B cell (primary cell): Measurements from ENCODE around the gene METAP2. TPM values are rescaled to one million over a fixed set of nuclear protein-coding genes. Genes with fewer than 3 reads are reported as not detected.

ENCODE experiments used
- ATAC-seq: fragments of 200-7000 bp; cut with Tn5 transposase; one replicate; pipeline ENCODE4 v1.10.0; 2021; ENCODE audit warnings: low read depth, mild to moderate bottlenecking, moderate number of reproducible peaks, moderate library complexity
- CTCF ChIA-PET: fragments of 350-600 bp; sonication (Branson Sonifier 250); formaldehyde crosslinking; loops from one replicate; lab custom pipeline; 2021; ENCODE audit warnings: antibody characterized with exemption, inconsistent platforms; lab: Charles Lee
- POLR2A ChIA-PET: fragments of 350-600 bp; sonication (Branson Sonifier 250); formaldehyde crosslinking; loops from one replicate; lab custom pipeline; 2021; ENCODE audit warnings: antibody characterized with exemption; lab: Charles Lee
- DNase-seq: peaks from one replicate; pipeline ENCODE4 v3.0.0; 2013
- H2AFZ ChIP-seq: 2 replicates; pipeline ENCODE4 v1.6.1; 2012; ENCODE audit warnings: mild to moderate bottlenecking, low read depth, low read length; ENCODE audit not compliant: insufficient read depth, poor library complexity, severe bottlenecking
- H3K27ac ChIP-seq, 2 donors: 1 replicate in 1 of 2; 2 replicates in 1 of 2; pipeline ENCODE4 v1.5.1; 2012 to 2013; ENCODE audit warnings: low read length in 2 of 2, mild to moderate bottlenecking in 2 of 2, moderate library complexity in 1 of 2
- H3K27me3 ChIP-seq, 4 experiments: fragments of 200-600 bp in 1 of 4; sonication (generic) in 1 of 4; replicated peaks in 1 of 4; 1 replicate in 2 of 4; 2 replicates in 2 of 4; pipeline versions ENCODE4 v1.6.1 to v1.7.0; 2013 to 2016; ENCODE audit warnings: low read length in 3 of 4, mild to moderate bottlenecking in 2 of 4, mixed read lengths in 1 of 4, moderate library complexity in 1 of 4; ENCODE audit not compliant: insufficient read depth in 4 of 4, control insufficient read depth in 3 of 4; ENCODE audit errors: control extremely low read depth in 1 of 4
- H3K36me3 ChIP-seq, 2 experiments: replicated peaks in 1 of 2; 1 replicate in 1 of 2; 2 replicates in 1 of 2; pipeline versions ENCODE4 v1.6.1 to v1.7.1; 2013; ENCODE audit warnings: low read length in 1 of 2; ENCODE audit not compliant: insufficient read depth in 2 of 2, control insufficient read depth in 1 of 2; ENCODE audit errors: control extremely low read depth in 1 of 2, extremely low read depth in 1 of 2
- H3K4me1 ChIP-seq, 2 donors: fragments of 200-600 bp in 1 of 2; sonication (generic) in 1 of 2; 1 replicate in 1 of 2; 2 replicates in 1 of 2; pipeline versions ENCODE4 v1.5.1 to v1.6.1; 2013 to 2017; ENCODE audit warnings: low read length in 2 of 2; ENCODE audit not compliant: control insufficient read depth in 2 of 2, insufficient read depth in 2 of 2
- H3K4me2 ChIP-seq: replicated peaks from 2 replicates; pipeline ENCODE3; 2012; ENCODE audit warnings: mild to moderate bottlenecking, low read depth, low read length; ENCODE audit not compliant: poor library complexity, severe bottlenecking
- H3K4me3 ChIP-seq, 5 experiments: fragments of 200-600 bp in 1 of 5; sonication (generic) in 1 of 5; 1 replicate in 3 of 5; 2 replicates in 2 of 5; pipeline versions ENCODE4 v1.5.1 to v1.7.0; 2011 to 2016; ENCODE audit warnings: low read length in 4 of 5, mild to moderate bottlenecking in 4 of 5, low read depth in 2 of 5, control low read depth in 1 of 5, moderate library complexity in 1 of 5; ENCODE audit not compliant: insufficient read depth in 1 of 5; ENCODE audit errors: control extremely low read depth in 1 of 5, extremely low read depth in 1 of 5
- H3K79me2 ChIP-seq: fragments of 200-600 bp; sonication (generic); one replicate; pipeline ENCODE4 v1.6.0; 2016; ENCODE audit warnings: low read length; ENCODE audit not compliant: control insufficient read depth, insufficient read depth
- H3K9ac ChIP-seq: fragments of 200-600 bp; sonication (generic); 2 replicates; pipeline ENCODE4 v1.6.1; 2017; ENCODE audit warnings: mild to moderate bottlenecking, low read length, moderate library complexity
- H3K9me3 ChIP-seq, 3 donors: one replicate each; pipeline versions ENCODE4 v1.6.1 to v1.7.1; 2013; ENCODE audit warnings: low read length in 2 of 3; ENCODE audit not compliant: control insufficient read depth in 2 of 3, insufficient read depth in 1 of 3; ENCODE audit errors: control extremely low read depth in 1 of 3
- H4K20me1 ChIP-seq: 2 replicates; pipeline ENCODE4 v1.6.0; 2012; ENCODE audit warnings: mild to moderate bottlenecking, low read length; ENCODE audit not compliant: insufficient read depth, control insufficient read depth, poor library complexity, severe bottlenecking
- H3K27ac Mint-ChIP-seq: one replicate; pipeline ENCODE4 v1.8.0; 2021; ENCODE audit warnings: mixed read lengths
- H3K27me3 Mint-ChIP-seq: one replicate; pipeline ENCODE4 v1.8.0; 2021; ENCODE audit warnings: mixed read lengths
- H3K4me1 Mint-ChIP-seq: one replicate; pipeline ENCODE4 v1.8.0; 2021; ENCODE audit warnings: mixed read lengths
- H3K4me3 Mint-ChIP-seq: one replicate; pipeline ENCODE4 v1.8.0; 2021; ENCODE audit warnings: mixed read lengths
- H3K9me3 Mint-ChIP-seq: one replicate; pipeline ENCODE4 v1.8.0; 2022; ENCODE audit warnings: mixed read lengths; ENCODE audit not compliant: insufficient read depth
- EZH2 ChIP-seq: IDR thresholded peaks from 2 replicates; pipeline ENCODE4 v1.6.1; 2012; ENCODE audit warnings: borderline replicate concordance, low read depth, mild to moderate bottlenecking, moderate library complexity, low read length; ENCODE audit not compliant: insufficient read depth, poor library complexity, severe bottlenecking
- WGBS: methylation state at CpG from one replicate; pipeline ENCODE4 v1.1.5; 2013; ENCODE audit warnings: missing lambda C conversion rate; ENCODE audit not compliant: insufficient coverage; 5-methylcytosine and 5-hydroxymethylcytosine counted together
- intact Hi-C: fragments of 100-400 bp; cut with micrococcal nuclease; formaldehyde crosslinking; loops from one replicate; pipeline ENCODE4 v1.10.0; 2022
- polyA plus RNA-seq: library from polyadenylated mRNA; depleted of rRNA; stranded (reverse); fragments of >200 nt; gene quantifications from 2 replicates; pipeline ENCODE4 v1.2.3, GENCODE V29; 2012
- total RNA-seq, 2 donors: library from RNA; stranded (reverse); fragments of 120-200 nt in 1 of 2; gene quantifications; 1 replicate in 1 of 2; 2 replicates in 1 of 2; pipeline versions ENCODE4 v1.2.3 to v1.2.4, GENCODE V29; 2013 to 2022
- TF ChIP-seq, protein P1 (sequence below): fragments of 200-600 bp; IDR thresholded peaks from one replicate; pipeline ENCODE4 v1.8.0; 2022; ENCODE audit warnings: antibody characterized with exemption, mild to moderate bottlenecking

Gene METAP2
- total and polyA plus RNA-seq, 2 donors (not counting 1 experiment from before 2014, with no cell fraction given) = 15.3 to 49.9 TPM

DNA sequence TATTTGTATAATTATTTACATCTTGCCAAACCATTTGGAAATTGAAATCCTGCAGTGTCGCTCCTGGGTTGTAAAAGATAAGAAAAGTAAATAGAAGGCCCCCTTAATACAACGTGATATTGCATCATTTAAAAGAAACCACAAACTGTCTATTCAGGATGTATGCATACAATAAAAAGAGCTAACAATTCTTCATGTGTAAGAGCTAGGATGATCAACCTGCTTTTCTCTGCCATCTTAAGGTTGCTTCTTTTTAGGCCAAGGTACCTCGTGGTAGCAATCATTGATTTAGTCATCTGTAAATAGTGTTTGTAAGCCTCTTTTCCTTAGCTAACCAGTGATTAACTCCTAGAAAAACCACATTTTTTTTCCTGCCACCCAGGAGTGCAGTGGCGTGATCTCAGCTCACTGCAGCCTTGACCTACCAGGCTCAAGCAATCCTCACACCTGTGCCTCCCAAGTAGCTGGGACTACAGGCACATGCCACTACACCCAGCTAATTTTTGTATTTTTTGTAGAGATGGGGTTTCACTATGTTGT, 80.7 kb downstream of the METAP2 start:
- no peak overlapping the region for H3K27ac ChIP-seq
- ATAC-seq (no peak), DNase-seq (no peak)
- H2AFZ ChIP-seq = no peak overlapping the region
- Mint-ChIP-seq H3K27me3 (no peaks in the 10 kb centered on the region), H3K4me3 (no peak overlapping the region), H3K4me1 (peaks cover 4% of the 10 kb centered on the region), H3K27ac (no peak overlapping the region), H3K9me3 (no peaks in the 10 kb centered on the region)
- no peaks in the 10 kb centered on the region for H4K20me1 ChIP-seq
- H3K4me2 ChIP-seq = no peak overlapping the region
- POLR2A ChIA-PET = no interaction called here
- H3K4me1 ChIP-seq = peaks cover 0 to 5% of the 10 kb centered on the region in 2 donors
- H3K27me3 ChIP-seq = peaks cover 0 to 1% (median 0%) of the 10 kb centered on the region in 4 experiments
- H3K36me3 ChIP-seq = no peaks in the 10 kb centered on the region
- intact Hi-C loops = no loop called here
- TF ChIP-seq EZH2 = no peak
- TF ChIP-seq, protein P1, sequence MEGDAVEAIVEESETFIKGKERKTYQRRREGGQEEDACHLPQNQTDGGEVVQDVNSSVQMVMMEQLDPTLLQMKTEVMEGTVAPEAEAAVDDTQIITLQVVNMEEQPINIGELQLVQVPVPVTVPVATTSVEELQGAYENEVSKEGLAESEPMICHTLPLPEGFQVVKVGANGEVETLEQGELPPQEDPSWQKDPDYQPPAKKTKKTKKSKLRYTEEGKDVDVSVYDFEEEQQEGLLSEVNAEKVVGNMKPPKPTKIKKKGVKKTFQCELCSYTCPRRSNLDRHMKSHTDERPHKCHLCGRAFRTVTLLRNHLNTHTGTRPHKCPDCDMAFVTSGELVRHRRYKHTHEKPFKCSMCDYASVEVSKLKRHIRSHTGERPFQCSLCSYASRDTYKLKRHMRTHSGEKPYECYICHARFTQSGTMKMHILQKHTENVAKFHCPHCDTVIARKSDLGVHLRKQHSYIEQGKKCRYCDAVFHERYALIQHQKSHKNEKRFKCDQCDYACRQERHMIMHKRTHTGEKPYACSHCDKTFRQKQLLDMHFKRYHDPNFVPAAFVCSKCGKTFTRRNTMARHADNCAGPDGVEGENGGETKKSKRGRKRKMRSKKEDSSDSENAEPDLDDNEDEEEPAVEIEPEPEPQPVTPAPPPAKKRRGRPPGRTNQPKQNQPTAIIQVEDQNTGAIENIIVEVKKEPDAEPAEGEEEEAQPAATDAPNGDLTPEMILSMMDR = no peak
- WGBS = 100% methylated on average over 1 of the region's 4 CpGs
- CTCF ChIA-PET = interaction anchor here (1.1 kb wide), 1 partner anchor 17 kb away, joined by 3 read pairs; no protein-coding TSS in a partner anchor
- no peak overlapping the region for H3K9ac ChIP-seq
- H3K79me2 ChIP-seq = no peaks in the 10 kb centered on the region
- peaks cover 0 to 3% (median 0%) of the 10 kb centered on the region in 3 donors for H3K9me3 ChIP-seq
- H3K4me3 ChIP-seq = no peak overlapping the region

DNA sequence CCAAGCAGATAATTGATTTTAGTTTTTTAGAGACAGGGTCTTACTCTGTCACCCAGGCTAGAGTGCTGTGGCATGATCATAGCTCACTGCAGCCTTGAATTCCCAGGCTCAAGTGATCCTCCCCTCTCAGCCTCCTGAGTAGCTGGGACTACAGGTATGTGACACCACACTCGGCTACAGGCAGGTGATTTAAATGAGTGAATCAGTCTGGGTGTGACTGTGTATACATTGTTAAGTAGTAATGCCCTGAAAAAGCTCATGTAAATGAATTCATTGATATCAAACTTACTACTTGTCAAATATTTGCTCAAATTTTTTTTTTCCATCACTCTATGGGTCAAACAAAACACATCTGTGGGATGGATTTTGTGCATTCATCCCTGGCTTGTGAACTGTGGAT, 83.7 kb downstream of the METAP2 start:
- H3K27ac ChIP-seq = no peak overlapping the region
- ChIA-PET POLR2A (no interaction called here), CTCF (no interaction called here)
- no peaks in the 10 kb centered on the region for H3K36me3 ChIP-seq
- no CpG with 5 or more reads among the region's 1 CpG for WGBS
- intact Hi-C loops = no loop called here
- no peak overlapping the region for H3K4me2 ChIP-seq
- no peak overlapping the region for H3K9ac ChIP-seq
- no peaks in the 10 kb centered on the region for H3K79me2 ChIP-seq
- H4K20me1 ChIP-seq = no peaks in the 10 kb centered on the region
- Mint-ChIP-seq H3K27ac (no peak overlapping the region), H3K9me3 (no peaks in the 10 kb centered on the region), H3K4me3 (no peak overlapping the region), H3K27me3 (no peaks in the 10 kb centered on the region), H3K4me1 (no peaks in the 10 kb centered on the region)
- TF ChIP-seq EZH2 = no peak
- TF ChIP-seq, protein P1 = no peak
- H3K9me3 ChIP-seq = no peaks in the 10 kb centered on the region
- ATAC-seq (no peak), DNase-seq (no peak)
- no peaks in the 10 kb centered on the region for H3K4me1 ChIP-seq
- no peak overlapping the region for H2AFZ ChIP-seq
- H3K4me3 ChIP-seq = no peak overlapping the region
- no peaks in the 10 kb centered on the region for H3K27me3 ChIP-seq
